HEK293 (cell line): ENCODE results near the gene CDC42SE2.

Experiments
- CTCF ChIA-PET: fragments of 350-600 bp; formaldehyde crosslinking; extraction: SDS; loops from one replicate; lab custom pipeline; 2021; ENCODE audit warnings: antibody characterized with exemption; lab: Yijun Ruan, JAX
- POLR2A ChIA-PET: fragments of 300-600 bp; formaldehyde crosslinking; extraction: SDS; loops from one replicate; lab custom pipeline; 2020; ENCODE audit warnings: antibody characterized with exemption, inconsistent platforms; lab: Yijun Ruan, JAX
- H3K27ac ChIP-seq: fragments of 200-500 bp; sonication (Bioruptor generic); 2 replicates; pipeline ENCODE4 v1.5.1; 2014; ENCODE audit warnings: low read depth, low read length, control low read depth, inconsistent platforms; ENCODE audit errors: extremely low read depth
- H3K36me3 ChIP-seq, 2 experiments: fragments of 200-500 bp in 1 of 2; sonication (Bioruptor generic) in 1 of 2; 1 replicate in 1 of 2; 2 replicates in 1 of 2; pipeline ENCODE4 v1.5.1; 2014 to 2017; ENCODE audit warnings: inconsistent platforms in 2 of 2, low read length in 2 of 2; ENCODE audit not compliant: control insufficient read depth in 2 of 2, insufficient read depth in 1 of 2
- H3K4me1 ChIP-seq: fragments of 200-500 bp; sonication (Bioruptor generic); 2 replicates; pipeline ENCODE4 v1.5.1; 2014; ENCODE audit warnings: mild to moderate bottlenecking, low read length, inconsistent platforms; ENCODE audit not compliant: control insufficient read depth, insufficient read depth
- H3K4me3 ChIP-seq: 2 replicates; pipeline ENCODE4 v1.5.1; 2011; ENCODE audit warnings: low read depth, mild to moderate bottlenecking, control low read depth, low read length, moderate library complexity
- H3K9me3 ChIP-seq: fragments of 200-500 bp; sonication (Bioruptor generic); 2 replicates; pipeline ENCODE4 v1.5.1; 2014; ENCODE audit warnings: low read depth, low read length, inconsistent platforms; ENCODE audit not compliant: control insufficient read depth, insufficient read depth
- GLIS2 ChIP-seq: fragments of 450-650 bp; formaldehyde crosslinking; IDR thresholded peaks from 2 replicates; pipeline ENCODE4 v1.5.1; 2016; ENCODE audit warnings: missing biosample characterization, missing genetic modification characterization
- HOXC10 ChIP-seq: sonication (generic); formaldehyde crosslinking; IDR thresholded peaks from 2 replicates; pipeline ENCODE4 v1.8.1; 2023; ENCODE audit warnings: mild to moderate bottlenecking, missing genetic modification reagents
- HOXD13 ChIP-seq: sonication (generic); formaldehyde crosslinking; IDR thresholded peaks from 2 replicates; pipeline ENCODE4 v1.8.0; 2022; ENCODE audit warnings: missing genetic modification reagents, borderline replicate concordance
- KLF8 ChIP-seq: fragments of 450-650 bp; formaldehyde crosslinking; IDR thresholded peaks from 2 replicates; pipeline ENCODE4 v1.5.1; 2016; ENCODE audit warnings: missing biosample characterization, missing genetic modification characterization
- MZF1 ChIP-seq: fragments of 450-650 bp; formaldehyde crosslinking; IDR thresholded peaks from 2 replicates; pipeline ENCODE4 v1.5.1; 2017; ENCODE audit warnings: missing biosample characterization, missing genetic modification characterization, borderline replicate concordance
- ZBTB11 ChIP-seq: fragments of 450-650 bp; formaldehyde crosslinking; conservative IDR thresholded peaks from 2 replicates; pipeline ENCODE4 v1.5.1; 2016; ENCODE audit warnings: low read depth, missing biosample characterization, missing genetic modification characterization
- ZBTB17 ChIP-seq: fragments of 450-650 bp; formaldehyde crosslinking; IDR thresholded peaks from 2 replicates; pipeline ENCODE4 v1.5.1; 2016; ENCODE audit warnings: missing biosample characterization, missing genetic modification characterization
- ZFHX2 ChIP-seq: fragments of 450-650 bp; formaldehyde crosslinking; conservative IDR thresholded peaks from 2 replicates; pipeline ENCODE4 v1.5.1; 2016; ENCODE audit warnings: missing biosample characterization, missing genetic modification characterization
- ZFP37 ChIP-seq: fragments of 450-650 bp; formaldehyde crosslinking; IDR thresholded peaks from 2 replicates; pipeline ENCODE4 v1.5.1; 2016; ENCODE audit warnings: missing biosample characterization, missing genetic modification characterization
- ZNF155 ChIP-seq: fragments of 450-650 bp; formaldehyde crosslinking; IDR thresholded peaks from 2 replicates; pipeline ENCODE4 v1.5.1; 2016; ENCODE audit warnings: missing biosample characterization, missing genetic modification characterization
- ZNF23 ChIP-seq: fragments of 450-650 bp; formaldehyde crosslinking; IDR thresholded peaks from 2 replicates; pipeline ENCODE4 v1.5.1; 2016; ENCODE audit warnings: missing biosample characterization, missing genetic modification characterization, borderline replicate concordance
- ZNF24 ChIP-seq: fragments of 450-650 bp; formaldehyde crosslinking; IDR thresholded peaks from 2 replicates; pipeline ENCODE4 v1.5.1; 2016; ENCODE audit warnings: missing biosample characterization, missing genetic modification characterization
- ZNF26 ChIP-seq: fragments of 450-650 bp; formaldehyde crosslinking; IDR thresholded peaks from 2 replicates; pipeline ENCODE4 v1.5.1; 2016; ENCODE audit warnings: missing biosample characterization, missing genetic modification characterization
- ZNF426 ChIP-seq: fragments of 450-650 bp; formaldehyde crosslinking; IDR thresholded peaks from 2 replicates; pipeline ENCODE4 v1.5.1; 2017; ENCODE audit warnings: missing biosample characterization, missing genetic modification characterization, mild to moderate bottlenecking, inconsistent platforms, moderate library complexity
- ZNF510 ChIP-seq: fragments of 450-650 bp; formaldehyde crosslinking; IDR thresholded peaks from 2 replicates; pipeline ENCODE4 v1.5.1; 2018; ENCODE audit warnings: mild to moderate bottlenecking, missing genetic modification characterization, missing biosample characterization; ENCODE audit not compliant: insufficient replicate concordance
- ZNF837 ChIP-seq: fragments of 450-650 bp; formaldehyde crosslinking; IDR thresholded peaks from 2 replicates; pipeline ENCODE4 v1.5.1; 2016; ENCODE audit warnings: missing biosample characterization, missing genetic modification characterization
- ZSCAN16 ChIP-seq: fragments of 450-650 bp; formaldehyde crosslinking; IDR thresholded peaks from 2 replicates; pipeline ENCODE4 v1.5.1; 2016; ENCODE audit warnings: missing biosample characterization, missing genetic modification characterization
- TF ChIP-seq, protein P1 (sequence below): fragments of 450-650 bp; formaldehyde crosslinking; IDR thresholded peaks from 2 replicates; pipeline ENCODE4 v1.5.1; 2017; ENCODE audit warnings: missing biosample characterization, missing genetic modification characterization
- TF ChIP-seq, protein P2 (sequence below): fragments of 450-650 bp; formaldehyde crosslinking; IDR thresholded peaks from 2 replicates; pipeline ENCODE4 v1.5.1; 2016; ENCODE audit warnings: missing biosample characterization, missing genetic modification characterization
- TF ChIP-seq, protein P3 (sequence below): fragments of 450-650 bp; formaldehyde crosslinking; optimal IDR thresholded peaks from 2 replicates; pipeline ENCODE3; 2016; ENCODE audit warnings: missing biosample characterization, mild to moderate bottlenecking, missing genetic modification characterization
- TF ChIP-seq, protein P4 (sequence below): fragments of 450-650 bp; IDR thresholded peaks from 2 replicates; pipeline ENCODE4 v1.5.1; 2018; ENCODE audit warnings: missing biosample characterization, mild to moderate bottlenecking, missing genetic modification characterization
- TF ChIP-seq, protein P5 (sequence below): fragments of 450-650 bp; formaldehyde crosslinking; IDR thresholded peaks from 2 replicates; pipeline ENCODE4 v1.5.1; 2016; ENCODE audit warnings: missing biosample characterization, missing genetic modification characterization

CDC42SE2 gene

DNA sequence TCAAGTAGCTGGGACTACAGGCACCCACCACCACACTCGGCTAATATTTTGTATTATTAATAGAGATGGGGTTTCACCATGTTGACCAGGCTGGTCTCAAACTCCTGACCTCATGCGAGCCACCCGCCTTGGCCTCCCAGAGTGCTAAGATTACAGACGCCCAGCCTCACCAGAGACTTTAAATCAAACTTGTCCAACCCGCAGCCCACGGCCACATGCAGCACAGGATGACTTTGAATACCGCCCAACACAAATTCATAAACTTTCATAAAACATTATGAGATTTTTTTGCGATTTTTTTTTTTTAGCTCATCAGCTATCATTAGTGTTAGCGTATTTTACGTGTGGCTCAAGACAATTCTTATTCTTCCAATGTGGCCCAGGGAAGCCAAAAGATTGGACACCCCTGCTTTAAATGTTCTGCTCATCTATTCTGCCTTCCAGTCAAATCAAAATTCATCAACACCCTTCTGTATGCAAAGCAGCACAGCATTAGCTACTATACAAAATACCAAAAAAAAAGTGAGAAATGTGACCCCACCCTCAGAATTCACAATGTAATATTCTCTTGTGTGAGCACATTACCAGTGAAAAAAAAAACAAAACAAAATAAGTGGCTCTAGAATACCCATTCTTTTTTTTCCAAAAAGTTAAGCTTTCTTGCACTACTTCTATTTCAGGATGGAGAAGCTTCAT is 42.7 kb upstream of the CDC42SE2 start (continued):
- TF ChIP-seq, protein P1, sequence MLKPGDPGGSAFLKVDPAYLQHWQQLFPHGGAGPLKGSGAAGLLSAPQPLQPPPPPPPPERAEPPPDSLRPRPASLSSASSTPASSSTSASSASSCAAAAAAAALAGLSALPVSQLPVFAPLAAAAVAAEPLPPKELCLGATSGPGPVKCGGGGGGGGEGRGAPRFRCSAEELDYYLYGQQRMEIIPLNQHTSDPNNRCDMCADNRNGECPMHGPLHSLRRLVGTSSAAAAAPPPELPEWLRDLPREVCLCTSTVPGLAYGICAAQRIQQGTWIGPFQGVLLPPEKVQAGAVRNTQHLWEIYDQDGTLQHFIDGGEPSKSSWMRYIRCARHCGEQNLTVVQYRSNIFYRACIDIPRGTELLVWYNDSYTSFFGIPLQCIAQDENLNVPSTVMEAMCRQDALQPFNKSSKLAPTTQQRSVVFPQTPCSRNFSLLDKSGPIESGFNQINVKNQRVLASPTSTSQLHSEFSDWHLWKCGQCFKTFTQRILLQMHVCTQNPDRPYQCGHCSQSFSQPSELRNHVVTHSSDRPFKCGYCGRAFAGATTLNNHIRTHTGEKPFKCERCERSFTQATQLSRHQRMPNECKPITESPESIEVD (tag by site-specific recombination) = no peak
- TF ChIP-seq ZBTB17 (no peak), ZNF23 (tag by site-specific recombination) (no peak), ZSCAN16 (tag by site-specific recombination) (no peak), ZFHX2 (tag by site-specific recombination) (no peak), ZNF155 (tag by site-specific recombination) (no peak)
- TF ChIP-seq, all 188 proteins: peak for 0

DNA sequence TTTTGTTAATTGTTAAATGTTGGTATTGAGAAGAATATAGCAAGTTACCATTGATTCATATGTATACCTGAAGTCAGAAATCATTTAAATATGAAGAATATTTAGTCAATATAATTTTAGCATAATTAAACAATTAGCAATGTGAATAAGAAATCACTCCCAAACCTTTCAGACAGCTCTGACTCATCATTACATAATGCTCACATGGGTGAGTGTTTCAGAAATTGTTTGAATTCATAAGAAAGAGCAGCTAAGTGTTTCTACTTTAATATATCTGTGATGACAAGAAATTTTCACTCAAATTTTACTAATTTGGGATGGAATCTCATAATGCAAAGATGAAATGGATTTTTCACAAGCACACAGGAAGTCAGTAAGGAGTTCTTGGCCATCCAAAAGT is 42.0 kb upstream of the CDC42SE2 start:
- H3K9me3 ChIP-seq = no peaks in the 10 kb centered on the region
- no peaks in the 10 kb centered on the region for H3K36me3 ChIP-seq
- no peak overlapping the region for H3K27ac ChIP-seq
- no peaks in the 10 kb centered on the region for H3K4me1 ChIP-seq
- H3K4me3 ChIP-seq = no peak overlapping the region
- ChIA-PET POLR2A (no interaction called here), CTCF (interaction anchor here (0.6 to 0.8 kb wide), 2 partner anchors 17 to 63 kb away, joined by 3 to 4 read pairs; no protein-coding TSS in a partner anchor)
- TF ChIP-seq ZBTB11 (tag by site-specific recombination) (no peak), MZF1 (tag by site-specific recombination) (no peak), ZBTB17 (no peak), ZNF26 (tag by site-specific recombination) (no peak), HOXD13 (CRISPR knock-in tag) (no peak), HOXC10 (no peak), ZNF837 (tag by site-specific recombination) (no peak), ZNF426 (tag by site-specific recombination) (no peak), GLIS2 (tag by site-specific recombination) (no peak), KLF8 (tag by site-specific recombination) (no peak), ZFP37 (tag by site-specific recombination) (no peak), ZNF510 (tag by site-specific recombination) (no peak), ZNF24 (tag by site-specific recombination) (no peak)
- TF ChIP-seq, protein P2, sequence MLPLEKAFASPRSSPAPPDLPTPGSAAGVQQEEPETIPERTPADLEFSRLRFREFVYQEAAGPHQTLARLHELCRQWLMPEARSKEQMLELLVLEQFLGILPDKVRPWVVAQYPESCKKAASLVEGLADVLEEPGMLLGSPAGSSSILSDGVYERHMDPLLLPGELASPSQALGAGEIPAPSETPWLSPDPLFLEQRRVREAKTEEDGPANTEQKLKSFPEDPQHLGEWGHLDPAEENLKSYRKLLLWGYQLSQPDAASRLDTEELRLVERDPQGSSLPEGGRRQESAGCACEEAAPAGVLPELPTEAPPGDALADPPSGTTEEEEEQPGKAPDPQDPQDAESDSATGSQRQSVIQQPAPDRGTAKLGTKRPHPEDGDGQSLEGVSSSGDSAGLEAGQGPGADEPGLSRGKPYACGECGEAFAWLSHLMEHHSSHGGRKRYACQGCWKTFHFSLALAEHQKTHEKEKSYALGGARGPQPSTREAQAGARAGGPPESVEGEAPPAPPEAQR = no peak
- TF ChIP-seq, protein P3, sequence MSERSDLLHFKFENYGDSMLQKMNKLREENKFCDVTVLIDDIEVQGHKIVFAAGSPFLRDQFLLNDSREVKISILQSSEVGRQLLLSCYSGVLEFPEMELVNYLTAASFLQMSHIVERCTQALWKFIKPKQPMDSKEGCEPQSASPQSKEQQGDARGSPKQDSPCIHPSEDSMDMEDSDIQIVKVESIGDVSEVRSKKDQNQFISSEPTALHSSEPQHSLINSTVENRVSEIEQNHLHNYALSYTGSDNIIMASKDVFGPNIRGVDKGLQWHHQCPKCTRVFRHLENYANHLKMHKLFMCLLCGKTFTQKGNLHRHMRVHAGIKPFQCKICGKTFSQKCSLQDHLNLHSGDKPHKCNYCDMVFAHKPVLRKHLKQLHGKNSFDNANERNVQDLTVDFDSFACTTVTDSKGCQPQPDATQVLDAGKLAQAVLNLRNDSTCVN (tag by site-specific recombination) = no peak
- TF ChIP-seq, protein P4, sequence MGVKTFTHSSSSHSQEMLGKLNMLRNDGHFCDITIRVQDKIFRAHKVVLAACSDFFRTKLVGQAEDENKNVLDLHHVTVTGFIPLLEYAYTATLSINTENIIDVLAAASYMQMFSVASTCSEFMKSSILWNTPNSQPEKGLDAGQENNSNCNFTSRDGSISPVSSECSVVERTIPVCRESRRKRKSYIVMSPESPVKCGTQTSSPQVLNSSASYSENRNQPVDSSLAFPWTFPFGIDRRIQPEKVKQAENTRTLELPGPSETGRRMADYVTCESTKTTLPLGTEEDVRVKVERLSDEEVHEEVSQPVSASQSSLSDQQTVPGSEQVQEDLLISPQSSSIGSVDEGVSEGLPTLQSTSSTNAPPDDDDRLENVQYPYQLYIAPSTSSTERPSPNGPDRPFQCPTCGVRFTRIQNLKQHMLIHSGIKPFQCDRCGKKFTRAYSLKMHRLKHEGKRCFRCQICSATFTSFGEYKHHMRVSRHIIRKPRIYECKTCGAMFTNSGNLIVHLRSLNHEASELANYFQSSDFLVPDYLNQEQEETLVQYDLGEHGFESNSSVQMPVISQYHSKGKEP (tag by site-specific recombination) = no peak
- TF ChIP-seq, protein P5, sequence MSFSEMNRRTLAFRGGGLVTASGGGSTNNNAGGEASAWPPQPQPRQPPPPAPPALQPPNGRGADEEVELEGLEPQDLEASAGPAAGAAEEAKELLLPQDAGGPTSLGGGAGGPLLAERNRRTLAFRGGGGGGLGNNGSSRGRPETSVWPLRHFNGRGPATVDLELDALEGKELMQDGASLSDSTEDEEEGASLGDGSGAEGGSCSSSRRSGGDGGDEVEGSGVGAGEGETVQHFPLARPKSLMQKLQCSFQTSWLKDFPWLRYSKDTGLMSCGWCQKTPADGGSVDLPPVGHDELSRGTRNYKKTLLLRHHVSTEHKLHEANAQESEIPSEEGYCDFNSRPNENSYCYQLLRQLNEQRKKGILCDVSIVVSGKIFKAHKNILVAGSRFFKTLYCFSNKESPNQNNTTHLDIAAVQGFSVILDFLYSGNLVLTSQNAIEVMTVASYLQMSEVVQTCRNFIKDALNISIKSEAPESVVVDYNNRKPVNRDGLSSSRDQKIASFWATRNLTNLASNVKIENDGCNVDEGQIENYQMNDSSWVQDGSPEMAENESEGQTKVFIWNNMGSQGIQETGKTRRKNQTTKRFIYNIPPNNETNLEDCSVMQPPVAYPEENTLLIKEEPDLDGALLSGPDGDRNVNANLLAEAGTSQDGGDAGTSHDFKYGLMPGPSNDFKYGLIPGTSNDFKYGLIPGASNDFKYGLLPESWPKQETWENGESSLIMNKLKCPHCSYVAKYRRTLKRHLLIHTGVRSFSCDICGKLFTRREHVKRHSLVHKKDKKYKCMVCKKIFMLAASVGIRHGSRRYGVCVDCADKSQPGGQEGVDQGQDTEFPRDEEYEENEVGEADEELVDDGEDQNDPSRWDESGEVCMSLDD (tag by site-specific recombination) = no peak
